Mammary epithelial cell (primary cell): ENCODE measurements around the gene MFSD1.
A peak's percentile ranks its signal among the peaks of the same experiment; 100 is the strongest.

Source experiments
- CTCF ChIP-seq, 2 donors: IDR thresholded peaks in 1 of 2; conservative IDR thresholded peaks in 1 of 2; 2 replicates each; pipeline ENCODE4 v1.5.1; 2011 to 2012; ENCODE audit warnings: inconsistent platforms in 2 of 2, low read length in 2 of 2, mild to moderate bottlenecking in 2 of 2, control low read depth in 1 of 2, low read depth in 1 of 2; ENCODE audit not compliant: insufficient read depth in 1 of 2; ENCODE audit errors: extremely low read depth in 1 of 2
- EZH2 ChIP-seq: IDR thresholded peaks from 2 replicates; pipeline ENCODE4 v1.6.1; 2012; ENCODE audit warnings: low read length, inconsistent platforms, borderline replicate concordance

GRCh38 chr3:158802409-158803268, 785 bp downstream of the MFSD1 start:
- TF ChIP-seq CTCF (conservative IDR thresholded peaks at IDR 0.05 in 1 of 2, IDR thresholded peaks at IDR 0.05 in 1 of 2; ENCODE audit: extremely low read depth in 1 of 2, insufficient read depth in 1 of 2, low read depth in 1 of 2, low read length in 2 of 2): peak in 1 of 2 donors; percentile 8
- TF ChIP-seq EZH2: no peak
